ENCODE results near the gene RASSF5. TPM values are rescaled to one million over a fixed set of nuclear protein-coding genes. Genes with fewer than 3 reads are reported as not detected.

RASSF5 gene
- polyA plus RNA-seq, 2 of the 4 experiments (the other 2 are of a cell fraction), result 2.0 to 2.2 TPM

GRCh38 chr1:206575165-206575893 lies 68.0 kb downstream of the RASSF5 start:
- no peak overlapping the region for H3K4me3 ChIP-seq
- H3K9me3 ChIP-seq, result no peaks in the 10 kb centered on the region
- ATAC-seq, result no peak
- ChIA-PET POLR2A (no interaction called here), CTCF (interaction anchor here (1.0 to 16.8 kb wide), 7 partner anchors 9 to 96 kb away, joined by 3 to 219 read pairs (median 4); partner anchors contain the start of gene EIF2D)
- H3K4me1 ChIP-seq, result no peaks in the 10 kb centered on the region
- WGBS (ENCODE audit: missing lambda C conversion rate), result 83% methylated on average over 9 of the region's 11 CpGs
- TF ChIP-seq GATA3 (IDR thresholded peaks at IDR 0.05; ENCODE audit: borderline replicate concordance), result no peak
- TF ChIP-seq, protein P1, sequence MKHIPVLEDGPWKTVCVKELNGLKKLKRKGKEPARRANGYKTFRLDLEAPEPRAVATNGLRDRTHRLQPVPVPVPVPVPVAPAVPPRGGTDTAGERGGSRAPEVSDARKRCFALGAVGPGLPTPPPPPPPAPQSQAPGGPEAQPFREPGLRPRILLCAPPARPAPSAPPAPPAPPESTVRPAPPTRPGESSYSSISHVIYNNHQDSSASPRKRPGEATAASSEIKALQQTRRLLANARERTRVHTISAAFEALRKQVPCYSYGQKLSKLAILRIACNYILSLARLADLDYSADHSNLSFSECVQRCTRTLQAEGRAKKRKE (CRISPR knock-in tag; IDR thresholded peaks at IDR 0.05; ENCODE audit: low read depth), result no peak
- TF ChIP-seq, protein P2, sequence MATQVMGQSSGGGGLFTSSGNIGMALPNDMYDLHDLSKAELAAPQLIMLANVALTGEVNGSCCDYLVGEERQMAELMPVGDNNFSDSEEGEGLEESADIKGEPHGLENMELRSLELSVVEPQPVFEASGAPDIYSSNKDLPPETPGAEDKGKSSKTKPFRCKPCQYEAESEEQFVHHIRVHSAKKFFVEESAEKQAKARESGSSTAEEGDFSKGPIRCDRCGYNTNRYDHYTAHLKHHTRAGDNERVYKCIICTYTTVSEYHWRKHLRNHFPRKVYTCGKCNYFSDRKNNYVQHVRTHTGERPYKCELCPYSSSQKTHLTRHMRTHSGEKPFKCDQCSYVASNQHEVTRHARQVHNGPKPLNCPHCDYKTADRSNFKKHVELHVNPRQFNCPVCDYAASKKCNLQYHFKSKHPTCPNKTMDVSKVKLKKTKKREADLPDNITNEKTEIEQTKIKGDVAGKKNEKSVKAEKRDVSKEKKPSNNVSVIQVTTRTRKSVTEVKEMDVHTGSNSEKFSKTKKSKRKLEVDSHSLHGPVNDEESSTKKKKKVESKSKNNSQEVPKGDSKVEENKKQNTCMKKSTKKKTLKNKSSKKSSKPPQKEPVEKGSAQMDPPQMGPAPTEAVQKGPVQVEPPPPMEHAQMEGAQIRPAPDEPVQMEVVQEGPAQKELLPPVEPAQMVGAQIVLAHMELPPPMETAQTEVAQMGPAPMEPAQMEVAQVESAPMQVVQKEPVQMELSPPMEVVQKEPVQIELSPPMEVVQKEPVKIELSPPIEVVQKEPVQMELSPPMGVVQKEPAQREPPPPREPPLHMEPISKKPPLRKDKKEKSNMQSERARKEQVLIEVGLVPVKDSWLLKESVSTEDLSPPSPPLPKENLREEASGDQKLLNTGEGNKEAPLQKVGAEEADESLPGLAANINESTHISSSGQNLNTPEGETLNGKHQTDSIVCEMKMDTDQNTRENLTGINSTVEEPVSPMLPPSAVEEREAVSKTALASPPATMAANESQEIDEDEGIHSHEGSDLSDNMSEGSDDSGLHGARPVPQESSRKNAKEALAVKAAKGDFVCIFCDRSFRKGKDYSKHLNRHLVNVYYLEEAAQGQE (IDR thresholded peaks at IDR 0.05), result no peak
- no peak for TF ChIP-seq PHF8 (IDR thresholded peaks at IDR 0.05; ENCODE audit: borderline replicate concordance, low read depth)
- no peak for TF ChIP-seq E2F6 (IDR thresholded peaks at IDR 0.05; ENCODE audit: borderline replicate concordance, low read depth)
- TF ChIP-seq EHF (CRISPR knock-in tag; IDR thresholded peaks at IDR 0.05), result no peak
- TF ChIP-seq SMC3 (IDR thresholded peaks at IDR 0.05), result no peak
- TF ChIP-seq ZC3H11A (IDR thresholded peaks at IDR 0.05), result no peak
- TF ChIP-seq FOSB (CRISPR knock-in tag; IDR thresholded peaks at IDR 0.05), result no peak
- no peak for TF ChIP-seq NPAS2 (CRISPR knock-in tag; IDR thresholded peaks at IDR 0.05; ENCODE audit: borderline replicate concordance)
- no peak for FAIRE-seq
- no peak overlapping the region for H3K27ac ChIP-seq
- no peak overlapping the region for H3K4me2 ChIP-seq
- DNase-seq (ENCODE audit: low read depth in 1 of 2, low spot score in 1 of 2), result no peak

DNA sequence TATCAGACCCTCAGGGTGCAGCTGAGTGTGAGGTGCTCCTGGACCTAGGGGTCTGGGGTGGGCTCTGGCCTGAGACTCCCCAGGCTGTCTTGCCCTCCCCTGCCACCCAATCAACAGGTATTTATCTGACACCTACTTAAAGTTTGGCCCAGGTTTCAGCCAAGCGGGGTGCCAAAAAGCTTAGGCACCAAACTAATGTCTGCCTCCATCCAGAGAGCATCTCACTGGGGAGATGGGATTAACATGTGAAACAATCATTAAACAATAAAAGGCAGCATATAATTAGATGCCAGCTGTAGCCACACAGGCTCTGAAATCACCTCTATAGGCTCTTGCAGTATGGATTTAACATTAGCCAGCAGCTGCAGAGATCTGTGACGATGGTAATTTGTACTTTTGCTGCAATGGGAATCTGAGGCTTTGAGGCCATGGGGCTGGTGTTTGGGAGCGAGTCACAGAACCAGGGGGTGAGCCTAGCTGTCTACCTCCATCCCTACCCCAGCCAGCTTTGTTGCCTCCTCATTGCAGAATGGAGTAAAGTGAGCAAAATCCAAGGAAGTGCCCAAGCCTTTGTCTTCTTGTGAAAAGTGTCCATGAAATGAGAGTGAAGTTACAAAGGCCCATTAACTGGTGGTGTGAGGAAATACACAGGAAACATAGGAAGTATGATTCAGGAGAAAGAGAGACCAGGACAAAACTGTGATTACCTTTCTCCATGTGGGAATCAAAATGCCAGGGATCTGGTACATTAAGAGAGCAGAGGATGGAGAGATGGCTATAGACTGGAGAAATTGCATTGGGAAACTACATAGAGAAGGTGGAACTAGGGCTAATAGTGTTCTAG lies 68.8 kb downstream of the RASSF5 start:
- Histone ChIP-seq H3K4me1 (no peaks in the 10 kb centered on the region), H3K4me3 (no peak overlapping the region), H3K9me3 (no peaks in the 10 kb centered on the region), H3K4me2 (no peak overlapping the region), H3K27ac (no peak overlapping the region)
- ATAC-seq (no peak), DNase-seq (ENCODE audit: low read depth in 1 of 2, low spot score in 1 of 2) (no peak), FAIRE-seq (no peak)
- POLR2A ChIA-PET, result no interaction called here
- CTCF ChIA-PET, result interaction anchor here (1.1 to 16.8 kb wide), 5 partner anchors 8 to 86 kb away, joined by 3 to 219 read pairs (median 32); partner anchors contain the start of gene EIF2D
- 77% methylated on average over 3 of the region's 3 CpGs for WGBS (ENCODE audit: missing lambda C conversion rate)
- TF ChIP-seq RCOR1 (IDR thresholded peaks at IDR 0.05; ENCODE audit: low read depth, low read length) (no peak), NFE2L2 (conservative IDR thresholded peaks at IDR 0.05; ENCODE audit: low read length) (no peak), CHD2 (IDR thresholded peaks at IDR 0.05; ENCODE audit: low read length, partially characterized antibody) (no peak), E2F6 (IDR thresholded peaks at IDR 0.05; ENCODE audit: borderline replicate concordance, low read depth) (no peak), RFX5 (IDR thresholded peaks at IDR 0.05) (no peak), POLR2A (IDR thresholded peaks at IDR 0.05; ENCODE audit: low read length) (no peak), HES2 (IDR thresholded peaks at IDR 0.05) (no peak), MAZ (IDR thresholded peaks at IDR 0.05; ENCODE audit: borderline replicate concordance, low read depth, low read length) (no peak), MAFK (IDR thresholded peaks at IDR 0.05; ENCODE audit: partially characterized antibody) (no peak), RNF2 (IDR thresholded peaks at IDR 0.05; ENCODE audit: borderline replicate concordance, low read depth) (no peak), BCL3 (IDR thresholded peaks at IDR 0.05) (no peak), HOXA7 (CRISPR knock-in tag; IDR thresholded peaks at IDR 0.05) (no peak), MYC (IDR thresholded peaks at IDR 0.05; ENCODE audit: borderline replicate concordance, low read length) (no peak), PBX3 (IDR thresholded peaks at IDR 0.05) (no peak)
